ENCODE results near the gene TMEM178A. TPM values are rescaled to one million over a fixed set of nuclear protein-coding genes. Genes with fewer than 3 reads are reported as not detected.

Gene TMEM178A
- total and polyA plus RNA-seq, 2 experiments from 2014 or later, result 0.32 TPM; not detected in 1

DNA sequence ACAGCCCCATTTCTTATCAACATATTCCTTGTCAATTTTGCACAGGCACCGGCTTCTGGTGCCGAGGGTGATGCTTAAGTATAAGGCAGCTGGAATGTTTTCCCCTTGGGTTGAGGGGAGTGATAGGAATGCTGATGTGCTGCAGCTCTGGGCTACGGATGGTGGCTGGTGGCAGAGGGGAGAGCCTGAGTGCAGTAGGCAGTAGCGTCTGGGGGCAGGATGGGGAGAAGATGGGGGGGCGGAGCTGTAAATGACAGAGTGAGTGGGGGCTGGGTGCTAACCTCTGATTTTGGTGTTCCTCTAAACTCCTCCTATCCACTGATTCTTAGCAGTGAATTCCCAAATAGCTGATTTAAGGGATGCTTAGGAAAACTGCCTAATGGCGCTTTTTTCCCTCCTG lies 20.7 kb downstream of the TMEM178A start:
- in situ Hi-C loops (cut with MboI), result no loop called here
- H3K4me2 ChIP-seq (ENCODE audit: unreplicated experiment), result no peak overlapping the region
- no peaks in the 10 kb centered on the region for H3F3A ChIP-seq (ENCODE audit: insufficient read depth)
- H4K20me1 ChIP-seq (ENCODE audit: insufficient read depth), result no peaks in the 10 kb centered on the region
- H3K27ac ChIP-seq, result no peak overlapping the region
- no peak overlapping the region for H2AFZ ChIP-seq
- TF ChIP-seq EZH2phosphoT487 (IDR thresholded peaks at IDR 0.05; ENCODE audit: insufficient read depth, low read depth) (no peak), EZH2 (IDR thresholded peaks at IDR 0.05; ENCODE audit: insufficient read depth, poor library complexity, severe bottlenecking) (no peak)
- no peaks in the 10 kb centered on the region; the same call in 1 of the 2 replicates for H3K27me3 ChIP-seq (replicated peaks; ENCODE audit: insufficient read depth)
- 37 to 41% methylated on average over 6 of the region's 6 CpGs for WGBS, 2 experiments (ENCODE audit: low coverage in 1 of 2, low lambda C conversion rate in 2 of 2, missing lambda C conversion rate in 2 of 2)
- no peaks in the 10 kb centered on the region for H3K4me1 ChIP-seq (ENCODE audit: insufficient read depth)
- H3K9me2 ChIP-seq (ENCODE audit: insufficient read depth), result no peaks in the 10 kb centered on the region
- H3K9ac ChIP-seq, result no peak overlapping the region
- H3K4me3 ChIP-seq, result no peak overlapping the region
- H3K36me3 ChIP-seq (ENCODE audit: low read depth), result no peaks in the 10 kb centered on the region
- H3K79me2 ChIP-seq (ENCODE audit: insufficient read depth), result no peaks in the 10 kb centered on the region
- DNase-seq, result no peak
- no peaks in the 10 kb centered on the region for H3K9me3 ChIP-seq (ENCODE audit: low read depth)

DNA sequence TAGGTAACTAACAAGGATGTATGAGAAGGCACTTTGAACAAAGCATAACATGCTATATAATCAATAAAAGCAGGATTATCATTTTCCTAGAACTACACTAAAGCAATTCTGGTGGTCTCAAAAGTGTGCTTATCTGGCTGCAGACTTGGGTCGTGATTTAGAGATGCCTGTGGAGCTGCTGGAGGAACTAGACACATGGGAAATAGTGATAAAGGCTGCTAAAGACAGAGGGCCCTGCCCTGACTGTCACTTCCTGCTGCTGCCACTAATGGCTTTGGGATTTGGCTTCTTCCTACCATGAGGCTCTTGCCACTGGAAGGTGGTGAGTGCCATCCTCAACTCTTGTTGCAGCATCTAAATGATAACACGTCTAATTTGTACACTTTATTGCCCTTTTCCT lies 22.5 kb downstream of the TMEM178A start:
- 31 to 35% methylated on average over 2 of the region's 2 CpGs for WGBS, 2 experiments (ENCODE audit: low coverage in 1 of 2, low lambda C conversion rate in 2 of 2, missing lambda C conversion rate in 2 of 2)
- in situ Hi-C loops (cut with MboI), result no loop called here

DNA sequence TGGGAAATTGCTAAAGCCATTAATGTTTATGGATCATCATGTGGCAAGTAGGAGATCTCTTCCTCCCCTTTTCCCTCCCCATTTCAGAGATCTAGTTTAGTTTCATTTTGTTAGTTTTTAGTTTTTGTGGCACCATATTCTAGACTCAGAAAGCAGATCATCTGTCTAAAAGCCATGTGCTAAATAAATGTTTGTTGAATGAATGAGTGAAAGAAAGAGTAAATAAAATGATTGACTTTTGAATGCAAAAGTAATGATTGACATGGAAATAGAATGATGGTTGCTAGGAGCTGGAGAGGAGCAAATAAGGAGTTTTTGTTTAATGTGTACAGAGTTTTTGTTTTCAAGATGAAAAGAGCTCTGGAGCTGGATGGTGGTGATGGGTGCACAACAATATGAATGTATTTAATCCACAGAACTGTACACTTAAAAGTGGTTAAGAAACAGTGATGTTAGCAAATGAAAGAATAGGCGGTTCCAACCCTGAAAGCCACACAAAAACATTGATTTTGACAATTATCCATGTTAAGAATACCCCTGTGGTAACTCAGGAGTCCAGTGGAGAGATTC lies 23.6 kb downstream of the TMEM178A start:
- H3K79me2 ChIP-seq (ENCODE audit: insufficient read depth), result no peaks in the 10 kb centered on the region
- no peaks in the 10 kb centered on the region for H3K36me3 ChIP-seq (ENCODE audit: low read depth)
- H3K27ac ChIP-seq, result no peak overlapping the region
- H3K4me1 ChIP-seq (ENCODE audit: insufficient read depth), result no peaks in the 10 kb centered on the region
- H3K27me3 ChIP-seq (replicated peaks; ENCODE audit: insufficient read depth), result no peaks in the 10 kb centered on the region; the same call in 1 of the 2 replicates
- DNase-seq, result no peak
- in situ Hi-C loops (cut with MboI), result no loop called here
- H3K9me3 ChIP-seq (ENCODE audit: low read depth), result no peaks in the 10 kb centered on the region
- WGBS, 2 experiments (ENCODE audit: low coverage in 1 of 2, low lambda C conversion rate in 2 of 2, missing lambda C conversion rate in 2 of 2), result 58 to 63% methylated on average over 1 of the region's 1 CpG
- TF ChIP-seq EZH2 (IDR thresholded peaks at IDR 0.05; ENCODE audit: insufficient read depth, poor library complexity, severe bottlenecking) (no peak), EZH2phosphoT487 (IDR thresholded peaks at IDR 0.05; ENCODE audit: insufficient read depth, low read depth) (no peak)
- H3F3A ChIP-seq (ENCODE audit: insufficient read depth), result no peaks in the 10 kb centered on the region
- H4K20me1 ChIP-seq (ENCODE audit: insufficient read depth), result no peaks in the 10 kb centered on the region
- no peak overlapping the region for H3K4me3 ChIP-seq
- no peak overlapping the region for H3K9ac ChIP-seq
- H3K4me2 ChIP-seq (ENCODE audit: unreplicated experiment), result no peak overlapping the region
- no peak overlapping the region for H2AFZ ChIP-seq
- no peaks in the 10 kb centered on the region for H3K9me2 ChIP-seq (ENCODE audit: insufficient read depth)

More for the DNA sequence above, 22.5 kb downstream of the TMEM178A start:
- Histone ChIP-seq H3K36me3 (ENCODE audit: low read depth) (no peaks in the 10 kb centered on the region), H3K4me3 (no peak overlapping the region), H3K4me1 (ENCODE audit: insufficient read depth) (no peaks in the 10 kb centered on the region), H3K27me3 (replicated peaks; ENCODE audit: insufficient read depth) (no peaks in the 10 kb centered on the region; the same call in 1 of the 2 replicates), H3K4me2 (ENCODE audit: unreplicated experiment) (no peak overlapping the region), H4K20me1 (ENCODE audit: insufficient read depth) (no peaks in the 10 kb centered on the region), H3K9me2 (ENCODE audit: insufficient read depth) (no peaks in the 10 kb centered on the region), H3K27ac (no peak overlapping the region), H3F3A (ENCODE audit: insufficient read depth) (no peaks in the 10 kb centered on the region), H2AFZ (no peak overlapping the region), H3K79me2 (ENCODE audit: insufficient read depth) (no peaks in the 10 kb centered on the region), H3K9me3 (ENCODE audit: low read depth) (no peaks in the 10 kb centered on the region), H3K9ac (no peak overlapping the region)
- no peak for DNase-seq
- TF ChIP-seq EZH2 (IDR thresholded peaks at IDR 0.05; ENCODE audit: insufficient read depth, poor library complexity, severe bottlenecking) (no peak), EZH2phosphoT487 (IDR thresholded peaks at IDR 0.05; ENCODE audit: insufficient read depth, low read depth) (no peak)

DNA sequence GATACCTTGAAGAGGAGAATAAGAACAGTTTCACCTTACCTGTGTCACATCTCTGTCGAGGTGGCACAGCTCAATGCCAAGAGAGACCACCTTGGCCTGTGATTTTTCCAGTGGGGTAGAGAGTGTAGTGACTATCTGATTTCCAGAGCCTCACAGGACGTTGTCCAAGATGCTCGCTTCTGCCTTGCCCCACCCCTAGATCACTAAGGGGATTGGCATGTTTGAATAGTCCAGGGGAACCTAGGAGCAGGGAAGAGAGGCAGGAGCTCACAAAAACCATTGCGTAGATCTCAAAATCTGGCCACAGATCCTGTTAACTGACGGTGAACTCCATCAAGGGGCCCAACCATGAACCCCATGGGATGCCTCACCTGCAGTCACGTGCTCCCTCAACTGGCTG lies 24.2 kb downstream of the TMEM178A start:
- no peaks in the 10 kb centered on the region for H4K20me1 ChIP-seq (ENCODE audit: insufficient read depth)
- no peaks in the 10 kb centered on the region for H3K9me2 ChIP-seq (ENCODE audit: insufficient read depth)
- no peak for TF ChIP-seq EZH2phosphoT487 (IDR thresholded peaks at IDR 0.05; ENCODE audit: insufficient read depth, low read depth)
- no peak overlapping the region for H3K4me2 ChIP-seq (ENCODE audit: unreplicated experiment)
- no peaks in the 10 kb centered on the region for H3K79me2 ChIP-seq (ENCODE audit: insufficient read depth)
- H3K27ac ChIP-seq, result no peak overlapping the region
- no peak overlapping the region for H2AFZ ChIP-seq
- no peak overlapping the region for H3K9ac ChIP-seq
- no peaks in the 10 kb centered on the region for H3K36me3 ChIP-seq (ENCODE audit: low read depth)
- in situ Hi-C loops (cut with MboI), result no loop called here
- H3F3A ChIP-seq (ENCODE audit: insufficient read depth), result no peaks in the 10 kb centered on the region
- H3K27me3 ChIP-seq (replicated peaks; ENCODE audit: insufficient read depth), result no peaks in the 10 kb centered on the region; the same call in 1 of the 2 replicates
- H3K9me3 ChIP-seq (ENCODE audit: low read depth), result no peaks in the 10 kb centered on the region
- H3K4me1 ChIP-seq (ENCODE audit: insufficient read depth), result no peaks in the 10 kb centered on the region
- no peak overlapping the region for H3K4me3 ChIP-seq
- 58 to 64% methylated on average over 6 of the region's 6 CpGs for WGBS, 2 experiments (ENCODE audit: low coverage in 1 of 2, low lambda C conversion rate in 2 of 2, missing lambda C conversion rate in 2 of 2)
- DNase-seq, result no peak

DNA sequence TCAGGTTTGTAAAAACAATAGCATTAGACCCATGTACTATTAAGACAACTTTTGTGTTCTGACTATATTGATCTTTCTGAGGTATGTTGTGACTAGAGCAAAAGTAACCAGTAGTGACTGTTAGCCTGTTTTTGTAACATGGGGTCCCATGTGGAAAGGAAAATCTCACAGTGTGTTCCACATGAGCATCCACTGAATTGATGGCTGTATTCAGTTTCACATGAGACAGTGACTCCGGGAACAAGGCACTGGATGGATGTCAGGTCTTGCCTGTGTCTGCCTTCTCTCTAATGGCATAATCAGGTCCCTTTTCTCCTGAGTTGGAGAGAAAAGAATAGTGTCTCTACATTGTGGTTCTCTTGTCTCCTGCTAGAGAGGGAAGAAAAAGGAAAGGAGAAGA lies 27.5 kb downstream of the TMEM178A start:
- Histone ChIP-seq H3F3A (ENCODE audit: insufficient read depth) (no peaks in the 10 kb centered on the region), H3K4me2 (ENCODE audit: unreplicated experiment) (no peak overlapping the region), H3K27me3 (replicated peaks; ENCODE audit: insufficient read depth) (no peaks in the 10 kb centered on the region), H3K79me2 (ENCODE audit: insufficient read depth) (no peaks in the 10 kb centered on the region), H3K4me1 (ENCODE audit: insufficient read depth) (peaks cover 6% of the 10 kb centered on the region; the same call in 1 of the 2 replicates), H3K9me2 (ENCODE audit: insufficient read depth) (no peaks in the 10 kb centered on the region), H3K9me3 (ENCODE audit: low read depth) (no peaks in the 10 kb centered on the region), H4K20me1 (ENCODE audit: insufficient read depth) (no peaks in the 10 kb centered on the region), H3K36me3 (ENCODE audit: low read depth) (no peaks in the 10 kb centered on the region), H3K4me3 (no peak overlapping the region), H3K27ac (no peak overlapping the region), H2AFZ (no peak overlapping the region), H3K9ac (no peak overlapping the region)
- 45 to 60% methylated on average over 1 of the region's 1 CpG for WGBS, 2 experiments (ENCODE audit: low coverage in 1 of 2, low lambda C conversion rate in 2 of 2, missing lambda C conversion rate in 2 of 2)
- TF ChIP-seq EZH2 (IDR thresholded peaks at IDR 0.05; ENCODE audit: insufficient read depth, poor library complexity, severe bottlenecking), result no peak
- TF ChIP-seq EZH2phosphoT487 (IDR thresholded peaks at IDR 0.05; ENCODE audit: insufficient read depth, low read depth), result no peak
- in situ Hi-C loops (cut with MboI), result no loop called here
- no peak for DNase-seq

All from GM23248 (cell line).